Fibroblast of skin of abdomen (primary cell): ENCODE data around the gene SLC9A1.
A peak's percentile ranks its signal among the peaks of the same experiment; 100 is the strongest.
"Not testable (repeated sequence)": the region's sequence is repeated elsewhere in the genome, so short reads cannot be mapped to it uniquely, and the experiment has no call there.

Source experiments
- DNase-seq: peaks from one replicate; pipeline ENCODE4 v3.0.0-alpha.2; 2013

The SLC9A1 gene

DNA sequence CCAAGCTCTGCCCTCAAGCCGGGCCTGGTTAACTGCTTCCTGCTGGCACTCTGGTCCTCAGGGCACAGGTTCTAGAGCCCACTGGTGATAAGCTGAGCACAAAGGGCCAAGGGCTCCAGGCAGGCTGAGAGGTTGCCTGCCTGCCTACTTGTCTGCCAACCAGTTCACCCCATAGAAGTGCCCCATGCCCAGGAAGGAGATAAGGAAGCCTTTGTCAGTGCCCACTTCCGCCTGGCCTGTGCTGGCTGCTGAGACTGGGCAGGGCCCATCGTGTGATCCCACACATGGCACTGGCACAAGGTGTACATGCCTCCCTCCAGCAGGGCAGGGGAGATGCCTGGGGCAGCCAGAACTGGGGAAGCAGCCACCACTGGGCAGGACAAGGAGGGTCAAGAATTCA is 24.1 kb downstream of the SLC9A1 start:
- no peak for DNase-seq

DNA sequence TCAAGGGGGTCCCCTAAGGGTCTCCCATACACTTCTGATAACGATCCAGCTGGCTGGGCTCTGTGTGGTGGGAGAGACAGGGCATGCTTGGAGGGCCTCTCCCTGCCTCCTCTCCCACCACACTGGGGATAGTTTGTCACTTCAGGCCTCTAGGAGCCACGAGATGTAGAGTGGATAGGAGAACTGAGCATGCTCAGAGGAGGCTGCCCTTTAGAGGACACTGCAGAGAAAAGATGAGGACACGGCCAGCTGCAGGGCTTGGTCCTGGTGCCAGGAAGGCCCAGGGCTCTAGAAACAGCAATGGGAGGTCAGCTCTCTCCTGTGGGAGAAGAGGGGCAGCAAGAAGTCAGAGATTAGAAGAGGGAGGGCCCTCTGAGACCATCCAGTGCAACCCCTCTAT is 25.7 kb downstream of the SLC9A1 start:
- no peak for DNase-seq

DNA sequence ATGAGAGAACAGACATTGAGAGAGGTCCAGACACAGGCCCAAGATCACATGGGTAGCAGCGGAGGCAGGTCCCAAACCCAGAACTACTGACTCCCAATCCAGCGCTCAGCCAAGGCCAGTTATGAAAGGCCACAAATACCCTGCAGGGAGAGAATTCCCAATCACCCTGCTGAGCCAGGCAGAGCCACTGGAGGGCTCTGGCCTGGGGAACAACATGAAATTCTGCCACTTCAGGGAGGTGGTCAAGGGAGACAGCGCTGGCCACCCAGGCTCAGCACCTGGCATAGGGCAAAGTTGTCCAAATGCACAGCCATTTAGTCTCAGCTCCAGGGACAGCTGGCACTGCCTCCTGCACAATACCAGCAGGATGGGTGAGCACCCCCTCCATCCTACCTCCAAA is 27.5 kb downstream of the SLC9A1 start:
- DNase-seq: no peak

DNA sequence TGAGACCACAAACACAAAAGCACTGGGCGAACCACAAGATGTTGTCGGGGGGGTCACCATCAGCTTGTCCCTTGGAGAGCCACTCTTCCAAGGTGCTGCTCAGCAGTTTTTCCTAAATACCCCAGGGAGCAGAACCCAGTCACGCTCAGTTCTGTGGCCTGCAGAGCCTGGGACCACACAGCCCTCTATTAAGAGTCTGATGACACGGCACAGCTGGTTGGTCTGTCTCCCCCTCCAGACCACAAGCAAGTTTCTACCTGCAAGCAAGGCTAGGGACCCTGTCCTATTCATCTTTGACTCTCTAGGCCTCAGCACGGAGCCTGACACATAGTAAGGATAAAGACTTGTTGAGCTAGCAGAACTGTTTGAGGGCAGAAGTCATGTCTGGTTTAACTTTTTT is 28.5 kb downstream of the SLC9A1 start:
- no peak for DNase-seq

DNA sequence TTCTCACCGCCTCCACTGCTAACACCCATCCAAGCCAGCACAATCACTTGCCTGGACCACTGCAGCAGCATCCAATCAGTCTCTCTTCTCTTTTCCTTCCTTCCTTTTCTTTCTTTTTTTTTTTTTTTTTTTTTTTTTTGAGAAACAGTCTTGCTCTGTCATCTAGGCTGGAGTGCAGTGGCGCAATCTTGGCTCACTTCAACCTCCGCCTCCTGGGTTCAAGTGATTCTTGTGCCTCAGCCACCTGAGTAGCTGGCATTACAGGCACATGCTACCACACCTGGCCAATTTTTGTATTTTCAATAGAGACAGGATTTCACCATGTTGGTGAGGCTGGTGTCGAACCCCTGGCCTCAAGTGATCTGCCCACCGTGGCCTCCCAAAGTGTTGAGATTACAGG is 29.8 kb downstream of the SLC9A1 start:
- DNase-seq: not testable (repeated sequence)

DNA sequence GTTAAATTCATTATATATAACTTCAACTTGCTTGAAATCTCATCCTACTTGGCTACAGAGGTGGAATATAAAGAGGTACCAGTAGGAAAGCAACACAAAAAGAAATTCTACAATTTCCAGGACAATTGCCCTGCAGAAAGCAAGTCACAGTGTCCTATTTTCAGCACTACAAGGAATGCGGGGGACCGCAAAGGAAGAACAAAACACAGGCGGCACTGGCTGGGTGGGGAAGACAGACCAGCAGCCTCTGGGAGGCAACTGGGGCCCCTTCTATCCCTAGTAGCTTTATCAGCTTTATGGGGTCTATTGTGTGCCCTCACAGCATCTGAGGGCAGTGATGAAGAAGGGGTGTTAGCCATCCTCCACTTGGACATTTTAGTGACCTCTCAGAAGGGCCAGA is 30.5 kb downstream of the SLC9A1 start:
- DNase-seq: no peak

DNA sequence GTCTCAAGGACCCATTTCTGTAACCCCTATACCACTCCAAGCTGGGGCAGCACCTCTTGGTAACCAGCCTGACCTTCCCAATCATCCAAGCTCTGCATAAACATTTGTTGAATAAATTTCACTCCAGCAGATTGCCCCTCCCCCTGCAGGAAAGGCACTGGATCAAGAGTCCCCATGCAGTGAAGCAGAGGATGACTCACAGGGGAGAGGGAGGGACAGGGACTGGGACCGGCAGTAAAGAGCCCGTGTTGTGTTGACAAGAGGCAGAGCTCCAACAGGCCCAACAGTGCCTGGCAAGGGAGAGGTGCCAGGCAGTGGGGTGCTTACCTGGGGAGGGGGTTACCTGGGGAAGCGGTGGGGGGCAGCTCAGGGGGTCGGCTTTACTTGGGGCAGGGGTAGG is 32.3 kb downstream of the SLC9A1 start:
- peak; percentile 72 for DNase-seq

DNA sequence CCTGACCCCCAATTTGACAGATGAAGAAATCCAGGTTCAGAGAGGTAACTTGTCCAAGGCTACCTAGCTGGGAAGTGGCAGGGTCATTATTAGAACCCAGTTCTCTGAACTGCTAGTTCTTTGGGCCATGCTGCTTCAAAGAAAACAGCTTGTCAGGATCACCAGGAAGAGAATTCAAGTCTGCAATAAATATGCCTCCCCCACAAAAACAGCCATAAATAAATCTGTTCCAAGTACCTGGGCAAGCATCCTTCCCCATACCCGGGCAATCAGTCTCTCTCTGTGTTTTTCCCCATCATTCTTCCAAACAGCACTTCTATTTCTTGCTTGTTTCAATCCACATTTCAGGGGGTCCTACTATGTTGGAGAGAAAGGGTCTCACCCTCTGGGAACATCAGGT is 34.1 kb downstream of the SLC9A1 start:
- DNase-seq: no peak

DNA sequence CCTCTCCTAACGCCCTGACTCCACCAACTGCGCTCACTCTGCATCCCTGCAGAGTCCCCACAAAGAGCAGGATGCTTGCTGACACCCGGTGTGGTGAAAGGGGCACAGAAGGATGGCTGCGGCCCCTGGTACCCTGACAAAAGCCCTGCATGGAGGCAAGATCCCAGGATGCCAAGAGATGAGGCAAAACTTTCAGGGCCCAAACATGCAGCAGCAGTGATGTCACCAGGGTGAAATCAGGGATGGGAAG is 36.6 kb downstream of the SLC9A1 start:
- DNase-seq: no peak

DNA sequence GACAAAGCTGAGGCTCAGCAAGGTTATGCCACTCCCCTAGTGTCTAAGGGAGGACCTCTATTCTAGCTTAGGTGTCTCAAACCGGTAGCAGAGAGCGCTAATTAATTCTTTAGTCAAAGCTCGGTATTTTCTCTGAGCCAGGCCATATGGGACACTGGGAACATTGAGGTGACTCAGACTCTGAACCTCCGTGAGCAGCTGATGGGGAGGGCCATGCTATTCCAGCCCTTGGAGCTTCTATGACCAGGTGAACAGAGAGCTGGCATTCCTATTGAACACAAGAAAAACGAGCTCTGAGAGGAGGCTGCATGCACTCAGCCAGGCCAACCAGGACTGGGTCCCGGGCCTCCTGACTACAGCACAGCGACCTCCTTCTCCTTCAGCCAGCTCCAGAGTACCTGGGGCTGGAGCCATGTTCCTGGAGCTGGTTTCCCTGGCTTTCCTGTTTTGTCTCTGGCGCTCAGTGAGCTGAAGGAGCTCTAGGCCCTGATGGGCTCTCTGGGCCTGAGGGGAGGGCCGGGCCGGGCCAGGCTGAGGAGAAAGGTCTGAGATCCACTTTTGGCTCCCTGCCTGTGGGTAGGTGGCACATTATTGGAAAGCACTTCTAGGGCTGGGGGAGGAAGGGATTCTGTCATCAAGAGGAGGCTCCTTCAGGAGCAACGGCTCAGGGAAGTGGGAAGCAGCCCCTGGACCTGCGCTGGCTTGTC is 37.0 kb downstream of the SLC9A1 start:
- DNase-seq: peak; percentile 26

DNA sequence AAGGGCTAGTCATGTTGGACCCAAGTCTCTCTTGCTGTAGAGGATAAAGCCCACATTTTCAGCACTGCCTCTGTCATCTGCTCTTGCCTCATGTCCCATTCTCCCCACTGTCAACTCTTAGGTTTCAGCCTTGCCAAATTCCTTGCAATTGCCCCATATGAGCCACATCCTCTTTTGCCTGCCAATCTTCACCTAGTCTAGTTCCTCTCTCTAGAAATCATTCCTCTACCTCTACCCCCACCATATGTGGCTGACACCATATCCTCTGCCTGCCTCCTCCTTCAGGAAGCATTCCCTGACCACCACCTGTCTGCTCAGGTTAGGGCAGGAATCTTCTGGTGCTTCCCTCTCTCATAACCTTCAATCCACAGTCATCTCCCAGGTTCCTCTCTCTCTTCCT is 38.2 kb downstream of the SLC9A1 start:
- peak; percentile 40 for DNase-seq

DNA sequence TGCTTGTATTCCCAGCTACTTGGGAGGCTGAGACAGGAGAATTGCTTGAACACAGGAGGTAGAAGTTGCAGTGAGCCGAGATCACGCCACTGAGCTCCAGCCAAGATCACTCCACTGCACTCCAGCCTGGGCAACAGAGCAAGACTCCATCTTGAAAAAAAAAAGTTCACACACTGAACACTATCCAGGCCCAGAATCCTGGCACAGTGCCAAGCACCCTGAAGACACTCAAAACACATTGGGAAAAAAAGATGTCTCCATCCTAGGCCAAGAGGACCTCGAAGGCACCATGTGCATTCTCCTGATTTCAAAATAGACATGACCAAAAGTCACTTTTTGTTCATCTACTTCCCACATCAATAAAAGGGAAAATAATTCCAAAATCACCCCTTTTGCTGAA is 38.7 kb downstream of the SLC9A1 start:
- DNase-seq: no peak

DNA sequence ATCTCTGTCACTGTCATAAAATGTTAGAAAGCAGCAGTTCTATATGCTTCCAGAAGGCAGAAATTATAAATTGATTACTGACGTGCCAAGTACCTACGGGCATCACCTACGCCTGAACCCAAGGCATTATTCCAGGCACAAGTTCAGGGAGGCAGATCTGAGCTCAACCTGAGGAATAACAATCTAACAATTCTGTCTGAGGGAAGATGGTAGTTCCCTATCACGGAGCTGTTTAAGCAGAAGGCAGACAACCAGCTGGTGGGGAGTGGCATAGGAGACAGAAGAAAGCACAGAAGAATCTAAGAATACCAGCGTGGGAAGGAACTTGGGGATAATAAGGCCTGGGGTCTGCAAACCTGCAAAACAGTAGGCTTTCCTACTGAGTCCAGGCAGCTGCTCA is 40.4 kb downstream of the SLC9A1 start:
- DNase-seq: no peak

DNA sequence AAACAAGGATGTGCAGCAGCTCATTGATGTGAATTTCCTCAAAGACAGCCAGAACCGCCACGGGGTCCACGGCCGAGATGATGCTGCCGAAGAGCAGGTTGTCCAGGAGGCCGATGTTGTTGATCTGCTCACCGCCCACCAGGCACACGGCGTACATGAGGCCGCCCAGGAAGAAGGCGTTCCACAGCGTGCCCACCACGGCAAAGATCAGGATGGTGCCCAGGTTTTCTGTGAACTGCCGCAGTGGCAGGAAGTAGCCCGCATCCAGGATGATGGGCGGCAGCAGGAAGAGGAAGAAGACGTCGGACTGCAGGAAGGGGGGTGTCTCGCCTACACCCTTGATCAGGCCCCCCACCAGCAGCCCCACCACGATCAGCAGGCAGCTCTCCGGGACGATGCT is 41.1 kb downstream of the SLC9A1 start:
- no peak for DNase-seq

DNA sequence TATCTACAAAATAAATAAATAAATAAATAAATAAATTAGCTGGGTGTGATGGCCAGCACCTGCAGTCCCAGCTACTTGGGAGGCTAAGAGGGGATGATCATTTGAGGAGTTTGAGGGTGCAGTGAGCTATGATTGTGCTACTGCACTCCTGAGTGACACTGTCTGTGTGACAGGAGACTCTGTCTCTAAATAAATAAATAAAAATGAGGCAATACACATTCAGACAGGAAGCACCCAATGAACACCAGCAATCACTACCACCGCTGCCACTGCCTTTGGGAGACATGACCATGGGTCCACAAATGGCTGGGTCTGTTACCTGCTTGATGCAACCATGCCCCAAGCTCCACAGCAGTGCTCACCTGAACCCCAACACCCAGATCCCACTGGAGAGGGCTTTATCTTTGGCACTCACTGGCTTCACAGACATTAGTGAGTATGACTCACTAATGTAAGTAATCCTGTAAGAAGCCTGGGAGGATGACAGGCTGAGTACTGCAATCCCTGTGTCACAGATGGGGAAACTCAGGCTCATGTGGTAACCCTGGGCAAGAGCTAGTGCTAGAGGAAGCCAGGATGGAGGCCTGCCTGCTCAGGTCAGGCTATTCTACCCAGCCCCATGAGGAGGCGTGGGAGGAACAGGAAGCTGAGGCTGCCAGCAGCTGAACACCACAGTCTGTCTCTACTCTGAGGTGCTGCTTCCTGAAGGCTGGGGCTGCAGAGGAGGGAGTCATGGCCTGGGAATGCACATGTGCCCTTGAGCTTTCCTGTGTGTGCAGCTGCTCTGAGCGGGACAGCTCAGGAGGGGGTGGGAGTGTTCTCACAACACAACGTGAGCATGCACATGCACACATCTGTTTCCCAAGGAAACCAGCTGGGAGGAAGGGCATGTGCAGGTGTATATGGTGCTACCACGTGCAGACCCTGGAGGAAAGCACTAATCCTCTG is 43.0 kb downstream of the SLC9A1 start:
- DNase-seq: peak; percentile 99

DNA sequence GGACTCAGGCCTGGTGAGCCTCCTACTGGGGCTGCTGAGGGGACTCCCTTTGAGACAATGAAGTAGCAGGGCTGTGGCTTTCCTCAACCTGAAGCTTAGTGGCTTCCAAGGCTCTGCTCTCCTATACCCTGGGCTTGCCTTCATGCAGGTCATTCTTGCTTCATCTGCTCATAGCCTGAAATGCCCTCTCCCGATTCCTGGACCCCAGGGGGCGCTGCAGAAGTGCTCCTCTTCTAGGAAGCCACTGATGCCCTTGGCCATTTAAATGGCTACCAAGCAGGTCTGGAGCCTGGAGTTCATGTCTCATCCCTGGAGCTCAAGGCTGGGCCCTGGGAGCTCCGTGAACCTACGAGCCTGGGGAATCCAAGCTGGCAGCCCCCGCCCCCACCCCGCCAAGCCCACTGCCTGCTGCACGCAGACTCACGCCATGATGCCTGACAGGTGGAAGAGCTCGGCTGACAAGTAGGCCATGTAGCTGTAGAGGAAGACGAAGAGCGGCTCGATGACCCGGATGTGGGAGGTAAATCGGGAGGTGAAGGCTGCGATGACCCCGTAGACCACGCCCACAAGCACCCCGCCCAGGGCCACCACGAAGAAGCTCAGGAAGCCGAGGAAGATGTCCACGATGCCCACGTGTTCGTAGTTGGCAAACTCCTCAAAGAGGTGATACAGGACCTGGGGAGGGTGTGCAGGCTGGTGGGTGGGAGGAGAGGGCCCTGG is 45.7 kb downstream of the SLC9A1 start:
- peak; percentile 11 for DNase-seq

DNA sequence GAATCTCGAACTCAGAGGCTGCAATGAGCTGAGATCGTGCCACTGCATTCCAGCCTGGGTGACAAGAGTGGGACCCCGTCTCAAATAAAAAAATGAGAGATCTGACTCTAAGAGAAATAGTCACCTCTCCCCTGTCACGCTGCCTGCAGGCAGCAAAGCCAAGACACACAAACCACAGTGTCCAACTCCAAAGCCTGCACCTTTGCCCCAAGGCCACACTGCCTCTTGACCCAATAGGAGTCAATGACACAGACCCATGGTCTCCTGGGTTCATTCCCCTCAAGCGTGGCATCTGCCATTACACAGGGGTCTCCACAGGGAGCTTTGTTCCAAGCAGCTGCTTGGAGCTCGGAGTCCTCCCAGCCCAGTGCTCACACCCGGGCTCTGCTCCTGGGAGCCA is 46.3 kb downstream of the SLC9A1 start:
- DNase-seq: no peak

DNA sequence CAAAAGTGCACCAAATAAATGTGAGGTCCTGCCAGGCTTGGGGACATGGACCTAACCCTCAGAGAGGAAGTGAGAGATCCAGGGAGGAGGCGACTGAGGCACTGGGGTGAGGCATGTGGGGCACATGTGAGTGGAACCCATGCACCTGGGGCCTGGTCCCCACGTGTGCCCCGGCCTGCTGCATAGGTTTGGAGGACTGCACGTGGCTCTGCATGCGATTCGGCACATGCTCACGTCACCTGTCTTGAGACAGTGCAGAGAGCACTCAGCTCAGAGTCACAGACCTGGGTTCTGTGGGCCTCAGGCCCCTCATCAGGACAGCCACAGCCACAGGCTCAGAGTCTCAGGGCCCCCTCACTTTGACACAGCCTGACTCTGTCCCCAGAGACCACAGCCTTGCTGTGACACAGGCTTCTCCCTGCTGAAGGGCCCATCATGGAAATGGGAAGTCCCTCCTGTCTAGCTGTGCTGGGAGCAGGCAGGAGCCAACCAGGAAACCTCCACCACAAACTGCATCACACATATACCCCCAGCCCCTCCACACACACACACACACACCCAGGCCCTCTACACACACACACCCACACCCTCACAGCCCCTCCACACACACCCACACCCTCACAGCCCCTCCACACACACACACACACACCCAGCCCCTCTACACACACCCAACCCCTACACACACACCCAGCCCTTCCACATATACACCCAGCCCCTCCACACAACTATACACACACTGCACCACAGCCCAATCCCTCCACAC is 48.2 kb downstream of the SLC9A1 start:
- no peak for DNase-seq

DNA sequence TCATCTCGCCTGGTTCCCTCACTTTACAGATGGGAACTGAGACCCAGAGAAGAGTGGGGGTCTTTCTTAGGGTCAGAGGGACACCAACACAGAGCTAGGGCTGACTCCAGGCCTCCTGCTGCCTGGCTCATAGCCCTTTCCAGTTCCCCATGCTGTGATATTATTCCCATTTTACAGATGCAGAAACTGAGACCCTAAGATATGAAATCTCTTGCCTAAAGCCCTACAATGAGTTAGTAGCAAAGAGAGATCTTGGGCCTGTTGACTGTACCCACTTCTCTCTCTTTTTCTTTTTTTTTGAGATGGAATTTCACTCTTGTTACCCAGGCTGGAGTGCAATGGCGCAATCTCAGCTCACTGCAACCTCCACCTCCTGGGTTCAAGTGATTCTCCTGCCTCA is 49.9 kb downstream of the SLC9A1 start:
- no peak for DNase-seq

DNA sequence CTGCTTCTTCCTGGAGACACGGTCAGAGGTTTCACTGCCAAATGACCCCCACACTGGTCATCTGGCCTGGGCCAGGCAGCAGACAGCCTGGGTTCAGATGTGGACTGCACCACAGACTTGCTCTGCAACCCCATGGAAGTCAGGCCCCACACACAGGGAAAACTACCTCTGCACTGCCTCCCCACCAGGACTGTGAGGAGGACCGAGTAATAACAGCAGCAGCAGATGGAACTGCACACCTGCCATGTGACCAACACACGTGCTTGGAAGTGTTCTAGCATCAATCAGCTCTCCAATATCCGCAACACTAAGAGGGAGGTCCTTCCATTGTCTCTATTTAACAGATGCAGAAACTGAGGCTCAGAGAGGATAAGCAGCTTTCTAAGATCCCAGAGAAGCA is 51.4 kb downstream of the SLC9A1 start:
- no peak for DNase-seq

DNA sequence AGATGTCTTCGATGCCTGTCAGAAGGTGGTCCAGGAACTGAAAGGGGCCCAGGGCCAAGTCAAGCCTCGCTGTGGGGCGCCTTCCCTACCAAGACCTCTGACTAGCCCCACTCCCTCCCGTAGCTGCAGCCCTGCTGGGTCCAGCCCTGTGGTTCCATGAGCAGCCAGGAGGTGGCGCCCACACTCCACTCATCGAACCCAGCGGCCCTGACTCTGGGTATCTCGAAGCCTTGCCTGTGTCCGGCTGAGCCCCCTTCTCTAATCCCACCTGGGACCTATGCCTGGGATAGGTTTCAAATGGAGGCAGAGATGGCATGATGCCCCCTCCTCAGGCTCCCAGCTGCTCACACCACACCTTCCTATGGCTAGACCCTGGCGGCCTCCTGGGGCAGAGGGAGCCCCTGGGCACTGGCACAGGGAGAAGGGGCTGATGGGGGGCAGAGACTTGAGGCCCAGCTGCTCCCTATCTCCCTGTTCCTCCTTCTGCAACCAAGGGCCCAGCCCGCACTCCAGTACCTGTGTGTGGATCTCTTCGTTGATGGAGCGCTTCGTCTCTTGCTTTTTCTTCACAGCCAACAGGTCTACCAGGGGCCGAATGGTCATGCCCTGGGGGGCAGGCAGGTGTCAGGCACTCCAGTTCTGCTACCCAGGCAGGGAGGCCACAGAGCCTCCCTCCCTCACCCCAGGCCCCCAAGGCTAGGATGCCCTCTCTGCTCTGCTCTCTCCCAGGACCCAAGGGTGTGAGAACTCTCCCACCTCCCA is 52.0 kb downstream of the SLC9A1 start:
- DNase-seq: peak; percentile 41

DNA sequence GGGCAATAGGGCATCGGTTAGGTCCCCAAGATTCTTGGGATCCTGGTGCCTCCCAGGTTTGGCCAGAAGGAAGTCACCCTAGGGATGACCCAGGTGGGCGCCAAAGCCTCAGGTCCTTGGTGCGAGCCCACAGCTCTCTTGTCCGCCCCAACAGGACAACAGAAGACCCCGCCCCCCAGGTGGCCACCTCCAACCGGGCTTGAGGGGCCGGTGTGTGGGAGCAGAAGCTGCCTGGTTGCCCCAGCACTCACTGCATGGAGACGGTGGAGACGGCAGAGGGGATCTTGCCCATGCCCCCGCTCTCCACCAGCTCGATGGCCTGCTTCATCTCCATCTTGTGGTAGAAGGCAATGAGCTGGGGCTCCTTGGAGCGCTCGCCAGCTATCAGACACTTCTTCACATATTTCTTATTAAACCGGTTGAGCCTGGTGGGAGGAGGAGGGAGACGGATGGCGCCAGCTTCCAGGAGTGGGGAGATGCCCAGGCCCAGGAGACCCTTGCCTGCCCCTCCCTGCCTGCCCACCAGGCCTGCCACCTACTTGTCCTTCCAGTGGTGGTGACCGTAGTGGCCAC is 52.7 kb downstream of the SLC9A1 start:
- DNase-seq: no peak
